ENCODE data around the gene WBP11. TPM values are rescaled to one million over a fixed set of nuclear protein-coding genes. Genes with fewer than 3 reads are reported as not detected.

The WBP11 gene
- total and polyA plus RNA-seq, 9 of the 15 experiments (the other 6 are each of a cell fraction or from before 2014, with no cell fraction given), result 7.7 to 60.8 (median 24.6) TPM

- TF ChIP-seq ZNF512 (tag; IDR thresholded peaks at IDR 0.05) (peak; percentile 86), DEAF1 (CRISPR knock-in tag; IDR thresholded peaks at IDR 0.05) (peak; percentile 65; the same call in 1 of the 2 replicates), ZC3H11A (IDR thresholded peaks at IDR 0.05; ENCODE audit: low read depth, low read length) (no peak), PPARD (CRISPR knock-in tag; IDR thresholded peaks at IDR 0.05) (no peak), ARNT (IDR thresholded peaks at IDR 0.05) (0 out of 4 replicates have a peak, but pooled peaks of 1 of the 2 experiments have one; percentile 35), CTCF (IDR thresholded peaks at IDR 0.05 in 2 of 3, conservative IDR thresholded peaks at IDR 0.05 in 1 of 3; ENCODE audit: insufficient read depth in 2 of 3, low read depth in 1 of 3, low read length in 3 of 3) (peak; percentile 38 to 63 (median 44); a peak in 5 of 6 replicates)
These were observed 42.1 kb upstream of the WBP11 start (continued) for GRCh38 chr12:14845350-14845750.
